MG63 (cell line): Measurements from ENCODE around the gene CLDN11. TPM values are rescaled to one million over a fixed set of nuclear protein-coding genes. Genes with fewer than 3 reads are reported as not detected.

Source experiments
- DNase-seq: peaks from one replicate; pipeline ENCODE4 v3.0.0-alpha.2; 2020
- H3K27me3 ChIP-seq: fragments of 250-450 bp; sonication (Bioruptor Pico); 2 replicates; pipeline ENCODE4 v1.5.1; 2020; ENCODE audit warnings: mild to moderate bottlenecking, moderate library complexity
- H3K36me3 ChIP-seq: fragments of 250-450 bp; sonication (Bioruptor Pico); 2 replicates; pipeline ENCODE4 v1.5.1; 2020; ENCODE audit warnings: mild to moderate bottlenecking, moderate library complexity
- H3K4me3 ChIP-seq: fragments of 250-450 bp; sonication (Bioruptor Pico); 2 replicates; pipeline ENCODE4 v1.5.1; 2020; ENCODE audit warnings: mild to moderate bottlenecking, moderate library complexity
- H3K9me3 ChIP-seq: fragments of 250-450 bp; sonication (Bioruptor Pico); 2 replicates; pipeline ENCODE4 v1.5.1; 2020; ENCODE audit warnings: mild to moderate bottlenecking, moderate library complexity
- total RNA-seq: library from RNA; depleted of rRNA; stranded (reverse); fragments of >200 nt; shearing (Covaris generic); gene quantifications from 2 replicates; pipeline ENCODE4 v1.2.3, GENCODE V29; 2014; ENCODE audit warnings: low replicate concordance

CLDN11 gene
- total RNA-seq, 1 experiment from 2014 or later = 28.7 TPM

DNA sequence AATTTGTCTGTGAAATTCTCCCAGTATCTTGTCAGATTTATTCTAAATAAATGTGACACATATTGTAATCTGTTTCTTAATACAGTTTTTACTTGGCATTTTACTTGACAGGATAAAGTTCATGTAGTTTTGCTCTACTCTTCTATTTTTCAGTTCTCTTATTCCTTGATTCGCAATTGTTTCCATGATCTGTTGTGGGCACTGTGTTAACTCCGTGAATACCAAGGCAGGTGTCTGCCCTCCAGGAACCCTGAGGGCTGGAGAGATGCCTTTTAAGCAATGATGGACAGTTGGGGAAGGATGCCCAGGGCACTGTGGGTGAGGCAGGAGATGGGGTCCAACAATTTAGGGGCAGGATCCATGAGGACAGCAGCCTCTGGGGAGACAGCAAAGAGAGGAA, 3.1 kb downstream of the CLDN11 start:
- H3K36me3 ChIP-seq = no peaks in the 10 kb centered on the region
- H3K9me3 ChIP-seq = no peaks in the 10 kb centered on the region
- no peak for DNase-seq
- no peak overlapping the region for H3K4me3 ChIP-seq
- no peaks in the 10 kb centered on the region for H3K27me3 ChIP-seq

- peak; percentile 40 for DNase-seq
- no peaks in the 10 kb centered on the region for H3K36me3 ChIP-seq
- H3K9me3 ChIP-seq = no peaks in the 10 kb centered on the region
- no peaks in the 10 kb centered on the region for H3K27me3 ChIP-seq
- H3K4me3 ChIP-seq = no peak overlapping the region
Observed at GRCh38 chr3:170423001-170423615, 4.4 kb downstream of the CLDN11 start.

DNA sequence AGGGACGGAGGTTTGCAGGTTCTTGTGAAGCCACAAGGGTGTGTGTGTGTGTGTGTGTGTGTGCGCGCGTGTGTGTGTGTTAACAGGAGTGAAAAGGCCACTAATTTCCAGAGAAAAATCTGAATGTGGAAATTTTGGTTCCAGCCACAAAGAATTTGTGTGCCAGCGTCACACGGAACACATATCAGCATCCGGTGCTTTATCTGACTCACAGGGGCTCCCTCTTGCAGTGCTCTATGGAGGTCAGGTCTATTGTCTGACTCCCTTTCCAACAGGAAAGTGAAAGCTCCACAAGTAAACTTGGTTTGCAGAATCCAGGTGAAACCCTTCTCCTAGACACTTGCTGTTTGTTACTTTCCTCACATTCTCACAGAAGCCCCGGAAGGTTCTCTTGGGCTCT, 6.2 kb downstream of the CLDN11 start:
- no peak for DNase-seq
- Histone ChIP-seq H3K27me3 (no peaks in the 10 kb centered on the region), H3K36me3 (no peaks in the 10 kb centered on the region), H3K9me3 (no peaks in the 10 kb centered on the region), H3K4me3 (no peak overlapping the region)

DNA sequence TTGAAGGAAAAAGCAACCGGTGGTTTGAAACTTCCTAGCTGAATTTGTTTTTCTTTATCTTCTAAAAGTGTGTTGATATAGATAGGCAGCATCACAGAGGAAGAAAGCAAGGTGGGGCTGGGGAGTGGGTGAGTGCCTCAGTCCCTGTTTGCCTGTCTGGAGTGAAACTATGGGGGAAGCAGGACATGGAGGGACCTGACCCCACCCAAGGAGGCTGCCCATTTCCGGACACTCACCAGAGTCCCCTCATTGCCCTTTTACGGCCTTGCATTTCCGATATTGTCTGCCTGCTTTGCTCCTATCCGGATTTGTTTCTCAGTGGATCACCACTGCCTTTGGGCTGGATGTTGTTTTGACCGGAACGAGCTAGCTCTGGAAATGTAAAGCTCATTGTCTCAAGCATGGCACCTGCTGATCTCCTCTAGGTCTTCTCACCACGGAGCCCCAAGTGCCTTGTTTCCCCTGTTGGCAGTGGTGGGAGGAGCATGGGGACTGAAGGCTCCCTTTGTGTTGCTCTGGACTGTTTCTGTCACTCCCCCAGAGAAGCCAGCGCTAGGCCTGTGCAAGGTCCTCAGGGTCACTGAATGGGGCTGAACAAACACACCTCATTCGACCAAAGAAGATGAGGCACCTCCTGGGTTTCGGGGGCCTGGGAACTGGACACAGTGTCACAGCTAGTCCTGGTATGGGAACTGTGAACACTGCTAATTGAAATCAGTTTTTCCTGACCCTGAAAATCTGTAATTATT, 7.0 kb downstream of the CLDN11 start:
- DNase-seq = no peak
- H3K36me3 ChIP-seq = no peaks in the 10 kb centered on the region
- no peak overlapping the region for H3K4me3 ChIP-seq
- no peaks in the 10 kb centered on the region for H3K27me3 ChIP-seq
- H3K9me3 ChIP-seq = no peaks in the 10 kb centered on the region

GRCh38 chr3:170426240-170426797, 7.7 kb downstream of the CLDN11 start:
- H3K27me3 ChIP-seq = no peaks in the 10 kb centered on the region
- no peak overlapping the region for H3K4me3 ChIP-seq
- H3K36me3 ChIP-seq = no peaks in the 10 kb centered on the region
- no peak for DNase-seq
- H3K9me3 ChIP-seq = no peaks in the 10 kb centered on the region

DNA sequence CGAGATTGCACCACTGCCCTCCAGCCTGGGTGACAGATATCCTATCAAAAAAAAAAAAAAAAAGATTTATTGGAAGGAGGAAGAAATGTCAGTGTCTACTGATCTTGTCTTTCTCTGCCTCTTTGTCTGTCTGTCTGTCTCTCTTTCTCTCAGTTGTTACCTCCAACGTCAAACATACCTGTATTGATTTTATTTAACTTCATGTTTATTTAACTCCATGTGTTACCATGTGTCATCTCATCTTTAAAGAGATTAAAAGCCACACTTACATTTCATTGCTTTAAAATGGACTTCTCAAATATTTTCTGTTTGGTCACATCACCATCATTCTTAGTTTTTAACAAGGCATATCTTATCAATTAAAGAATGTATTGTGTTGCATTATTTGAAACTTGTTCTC, 9.4 kb downstream of the CLDN11 start:
- no peaks in the 10 kb centered on the region for H3K36me3 ChIP-seq
- no peaks in the 10 kb centered on the region for H3K27me3 ChIP-seq
- no peak overlapping the region for H3K4me3 ChIP-seq
- no peaks in the 10 kb centered on the region for H3K9me3 ChIP-seq
- no peak for DNase-seq

DNA sequence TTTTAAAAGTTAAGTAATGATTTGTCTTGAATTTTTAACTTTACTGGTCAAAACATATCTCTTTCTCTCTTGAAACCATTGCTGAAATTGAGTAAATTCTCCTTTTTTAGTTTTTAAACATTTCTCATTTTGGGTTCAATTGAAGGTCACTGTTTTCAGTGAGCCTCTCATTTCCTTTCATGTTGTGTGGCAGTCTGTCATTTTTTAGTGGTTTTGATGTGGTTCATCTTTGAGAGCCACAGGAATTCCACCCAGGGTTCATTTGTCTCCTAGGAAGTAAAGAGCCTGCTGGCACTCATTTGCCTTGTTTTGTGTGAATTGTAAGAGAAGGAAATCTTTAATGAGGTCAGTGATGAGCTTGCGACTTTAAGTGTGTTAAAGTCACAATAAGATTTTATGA, 10.4 kb downstream of the CLDN11 start:
- no peaks in the 10 kb centered on the region for H3K9me3 ChIP-seq
- no peak for DNase-seq
- H3K4me3 ChIP-seq = no peak overlapping the region
- H3K36me3 ChIP-seq = peaks cover 3% of the 10 kb centered on the region
- no peaks in the 10 kb centered on the region for H3K27me3 ChIP-seq

DNA sequence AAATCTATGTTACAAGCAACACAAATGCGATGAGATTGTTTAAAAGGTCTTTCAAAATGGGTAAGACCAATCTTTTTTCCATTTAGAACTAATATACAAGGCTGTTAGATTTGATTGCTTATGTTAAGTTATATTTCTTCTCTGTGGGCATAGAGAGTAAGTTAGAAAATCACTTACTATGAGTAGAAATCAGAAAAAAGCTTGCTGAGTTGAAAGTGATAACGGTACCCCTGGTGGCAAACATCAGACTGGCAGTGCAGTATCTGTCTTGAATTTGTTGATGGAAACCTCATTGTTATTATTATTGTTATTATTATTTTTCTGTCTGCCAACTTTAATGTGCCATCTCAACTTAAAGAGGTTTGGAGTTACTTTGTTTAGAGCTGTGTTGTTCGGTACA, 12.4 kb downstream of the CLDN11 start:
- H3K4me3 ChIP-seq = no peak overlapping the region
- H3K9me3 ChIP-seq = no peaks in the 10 kb centered on the region
- H3K36me3 ChIP-seq = peaks cover 3% of the 10 kb centered on the region
- no peak for DNase-seq
- H3K27me3 ChIP-seq = no peaks in the 10 kb centered on the region

DNA sequence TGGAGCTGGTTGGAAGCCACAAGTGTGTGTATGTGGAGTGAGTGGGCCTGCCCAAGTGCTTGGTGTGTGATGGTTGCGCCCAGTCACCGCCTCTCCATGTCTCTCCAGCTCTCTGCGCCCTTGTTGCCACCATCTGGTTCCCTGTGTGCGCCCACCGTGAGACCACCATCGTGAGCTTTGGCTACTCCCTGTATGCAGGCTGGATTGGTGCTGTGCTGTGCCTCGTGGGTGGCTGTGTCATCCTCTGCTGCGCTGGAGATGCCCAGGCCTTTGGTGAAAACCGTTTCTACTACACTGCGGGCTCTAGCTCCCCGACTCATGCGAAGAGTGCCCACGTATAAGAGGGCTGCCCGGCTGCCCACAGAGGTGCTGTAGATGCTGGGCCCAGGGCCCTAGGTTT, 13.7 kb downstream of the CLDN11 start:
- no peak for DNase-seq
- Histone ChIP-seq H3K9me3 (no peaks in the 10 kb centered on the region), H3K36me3 (peaks cover 3% of the 10 kb centered on the region), H3K4me3 (no peak overlapping the region), H3K27me3 (no peaks in the 10 kb centered on the region)

- Histone ChIP-seq H3K9me3 (no peaks in the 10 kb centered on the region), H3K27me3 (no peaks in the 10 kb centered on the region), H3K36me3 (peaks cover 3% of the 10 kb centered on the region), H3K4me3 (no peak overlapping the region)
- DNase-seq = no peak
Observed at GRCh38 chr3:170436697-170437096, 18.0 kb downstream of the CLDN11 start.

GRCh38 chr3:170437176-170437575, 18.5 kb downstream of the CLDN11 start:
- Histone ChIP-seq H3K4me3 (no peak overlapping the region), H3K9me3 (no peaks in the 10 kb centered on the region), H3K36me3 (peaks cover 3% of the 10 kb centered on the region), H3K27me3 (no peaks in the 10 kb centered on the region)
- DNase-seq = no peak

DNA sequence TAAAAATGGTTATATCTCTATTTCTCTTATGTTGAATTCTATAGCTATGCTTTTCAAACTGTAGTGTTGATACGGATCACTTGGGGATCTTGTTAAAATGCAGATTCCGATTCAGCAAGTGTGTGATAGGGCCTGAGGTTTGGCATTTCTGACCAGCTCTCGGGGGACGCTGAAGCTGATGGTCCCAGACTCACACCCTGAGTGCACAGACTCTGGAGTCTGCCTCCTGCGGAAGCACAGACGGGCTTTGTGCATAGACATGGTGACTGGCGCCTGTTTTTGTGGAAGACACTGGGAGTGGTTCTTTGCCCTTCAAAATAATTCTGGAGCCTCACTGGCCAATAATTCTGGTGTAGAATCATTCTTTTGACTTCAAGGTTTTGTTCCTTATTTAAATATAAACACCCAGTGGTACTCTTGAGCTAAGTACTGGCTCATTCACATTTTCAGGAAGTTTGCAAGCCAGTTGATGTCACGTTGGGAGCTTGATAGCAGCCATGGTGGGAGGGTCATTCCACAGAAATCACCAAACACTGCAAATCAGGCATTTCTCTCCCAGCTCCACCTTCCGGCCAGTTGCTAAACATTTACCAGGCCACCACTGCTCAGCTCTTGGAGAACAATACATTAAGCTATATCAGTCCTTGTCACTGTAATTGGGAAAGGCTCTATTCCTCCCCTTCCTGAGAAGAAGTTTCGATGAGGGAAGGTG, 19.2 kb downstream of the CLDN11 start:
- H3K36me3 ChIP-seq = peaks cover 3% of the 10 kb centered on the region
- no peaks in the 10 kb centered on the region for H3K27me3 ChIP-seq
- no peak for DNase-seq
- H3K9me3 ChIP-seq = no peaks in the 10 kb centered on the region
- no peak overlapping the region for H3K4me3 ChIP-seq

DNA sequence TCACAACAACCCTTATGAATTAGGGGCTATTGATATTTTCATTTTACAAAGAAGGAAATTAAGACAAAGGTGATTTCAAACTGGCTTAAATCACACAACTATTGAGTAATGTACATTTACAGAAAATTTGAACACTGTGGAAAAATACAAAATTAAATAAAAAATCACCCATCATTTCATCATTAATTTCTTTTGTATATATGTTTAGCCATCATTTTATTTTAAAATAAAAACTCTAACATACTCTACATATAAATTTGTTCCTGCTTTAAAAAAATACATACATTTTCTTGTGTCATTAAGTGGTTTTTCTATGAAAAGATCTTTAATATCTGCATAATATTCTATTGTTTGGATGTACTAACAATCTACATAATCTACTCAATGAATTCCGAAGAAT, 20.2 kb downstream of the CLDN11 start:
- no peak for DNase-seq
- no peaks in the 10 kb centered on the region for H3K9me3 ChIP-seq
- H3K27me3 ChIP-seq = no peaks in the 10 kb centered on the region
- H3K4me3 ChIP-seq = no peak overlapping the region
- H3K36me3 ChIP-seq = peaks cover under 1% of the 10 kb centered on the region; the same call in 1 of the 2 replicates

GRCh38 chr3:170440344-170440743, 21.7 kb downstream of the CLDN11 start:
- H3K4me3 ChIP-seq = no peak overlapping the region
- no peak for DNase-seq
- no peaks in the 10 kb centered on the region for H3K36me3 ChIP-seq
- H3K27me3 ChIP-seq = no peaks in the 10 kb centered on the region
- no peaks in the 10 kb centered on the region for H3K9me3 ChIP-seq

DNA sequence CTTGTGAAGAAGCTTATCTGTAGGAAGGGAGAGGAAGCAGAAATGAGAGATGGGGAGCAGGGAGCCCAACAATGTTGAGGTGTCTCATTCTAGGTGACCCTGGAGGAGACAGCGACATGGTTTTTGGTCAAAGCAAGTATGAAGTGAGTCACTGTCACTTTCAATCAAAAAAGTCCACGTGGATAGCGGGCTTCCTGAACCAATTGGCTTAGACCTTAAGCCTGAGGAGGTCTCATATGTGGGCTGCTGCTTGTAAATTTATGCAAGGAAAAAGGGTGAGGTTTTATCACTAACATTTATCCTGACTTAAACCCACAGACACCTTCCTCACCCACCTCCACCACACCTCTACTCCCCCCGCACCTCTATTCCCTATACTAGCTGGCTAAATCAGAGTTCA, 22.7 kb downstream of the CLDN11 start:
- Histone ChIP-seq H3K36me3 (no peaks in the 10 kb centered on the region), H3K27me3 (no peaks in the 10 kb centered on the region), H3K4me3 (no peak overlapping the region), H3K9me3 (no peaks in the 10 kb centered on the region)
- no peak for DNase-seq

GRCh38 chr3:170442947-170443346, 24.3 kb downstream of the CLDN11 start:
- H3K27me3 ChIP-seq = no peaks in the 10 kb centered on the region
- H3K9me3 ChIP-seq = no peaks in the 10 kb centered on the region
- H3K4me3 ChIP-seq = no peak overlapping the region
- H3K36me3 ChIP-seq = no peaks in the 10 kb centered on the region
- no peak for DNase-seq

- H3K4me3 ChIP-seq = no peak overlapping the region
- no peaks in the 10 kb centered on the region for H3K36me3 ChIP-seq
- H3K9me3 ChIP-seq = no peaks in the 10 kb centered on the region
- H3K27me3 ChIP-seq = no peaks in the 10 kb centered on the region
- no peak for DNase-seq
Observed at GRCh38 chr3:170443457-170443856, 24.8 kb downstream of the CLDN11 start.
